ENCODE data around the gene RSRC2.

DNA sequence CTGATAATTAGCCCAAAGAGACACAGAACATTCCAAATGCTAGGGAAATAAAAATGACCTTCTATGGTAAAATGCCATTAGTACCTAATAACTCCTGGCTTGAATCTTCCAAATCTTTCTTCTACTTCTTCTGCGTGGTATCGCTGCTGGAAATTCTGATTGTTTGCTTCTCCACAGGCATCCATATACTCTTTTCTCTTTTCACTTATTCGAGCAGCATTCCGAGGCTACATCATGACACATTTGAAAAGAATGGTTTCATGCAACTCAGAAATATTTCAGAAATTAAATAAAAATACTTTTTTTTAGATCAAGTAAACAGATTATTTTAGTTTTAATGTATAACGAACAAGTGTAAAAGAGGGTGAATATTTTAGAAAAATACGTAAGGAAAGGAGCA is 44.9 kb downstream of the RSRC2 start:
- TF ChIP-seq L3MBTL2 (conservative IDR thresholded peaks at IDR 0.05) (no peak), TARDBP (IDR thresholded peaks at IDR 0.05) (no peak), BHLHE40 (IDR thresholded peaks at IDR 0.05; ENCODE audit: borderline replicate concordance) (no peak), LEF1 (IDR thresholded peaks at IDR 0.05; ENCODE audit: borderline replicate concordance) (no peak), HDGF (IDR thresholded peaks at IDR 0.05; ENCODE audit: borderline replicate concordance) (no peak), SP1 (IDR thresholded peaks at IDR 0.05) (no peak), CTBP1 (IDR thresholded peaks at IDR 0.05; ENCODE audit: borderline replicate concordance) (no peak), SUZ12 (IDR thresholded peaks at IDR 0.05) (no peak), ZNF384 (IDR thresholded peaks at IDR 0.05) (no peak), FOXA1 (IDR thresholded peaks at IDR 0.05) (no peak)
- TF ChIP-seq, protein P1, sequence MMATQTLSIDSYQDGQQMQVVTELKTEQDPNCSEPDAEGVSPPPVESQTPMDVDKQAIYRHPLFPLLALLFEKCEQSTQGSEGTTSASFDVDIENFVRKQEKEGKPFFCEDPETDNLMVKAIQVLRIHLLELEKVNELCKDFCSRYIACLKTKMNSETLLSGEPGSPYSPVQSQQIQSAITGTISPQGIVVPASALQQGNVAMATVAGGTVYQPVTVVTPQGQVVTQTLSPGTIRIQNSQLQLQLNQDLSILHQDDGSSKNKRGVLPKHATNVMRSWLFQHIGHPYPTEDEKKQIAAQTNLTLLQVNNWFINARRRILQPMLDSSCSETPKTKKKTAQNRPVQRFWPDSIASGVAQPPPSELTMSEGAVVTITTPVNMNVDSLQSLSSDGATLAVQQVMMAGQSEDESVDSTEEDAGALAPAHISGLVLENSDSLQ (IDR thresholded peaks at IDR 0.05): no peak

All from HEK293T (cell line).